ENCODE results near the gene BANP.

DNA sequence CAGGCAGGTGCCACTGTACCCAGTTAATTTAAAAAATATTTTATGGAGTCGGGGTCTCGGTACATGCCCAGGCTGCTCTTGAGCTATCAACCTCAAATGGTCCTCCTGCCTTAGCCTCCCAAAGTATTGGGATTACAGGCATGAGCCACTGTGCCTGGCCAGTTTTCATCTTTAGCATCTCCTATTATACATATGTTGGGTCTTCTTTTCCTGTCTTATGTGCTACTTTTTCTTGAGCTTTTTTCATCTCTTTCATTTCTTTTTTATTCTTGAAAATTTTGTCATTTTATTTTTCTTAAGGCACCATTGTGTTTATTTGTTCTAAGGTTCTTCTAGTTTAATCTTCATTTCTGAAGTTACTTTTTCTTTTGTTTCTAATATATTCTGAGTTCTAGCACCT is 20.7 kb downstream of the BANP start:
- TF ChIP-seq, protein P1, sequence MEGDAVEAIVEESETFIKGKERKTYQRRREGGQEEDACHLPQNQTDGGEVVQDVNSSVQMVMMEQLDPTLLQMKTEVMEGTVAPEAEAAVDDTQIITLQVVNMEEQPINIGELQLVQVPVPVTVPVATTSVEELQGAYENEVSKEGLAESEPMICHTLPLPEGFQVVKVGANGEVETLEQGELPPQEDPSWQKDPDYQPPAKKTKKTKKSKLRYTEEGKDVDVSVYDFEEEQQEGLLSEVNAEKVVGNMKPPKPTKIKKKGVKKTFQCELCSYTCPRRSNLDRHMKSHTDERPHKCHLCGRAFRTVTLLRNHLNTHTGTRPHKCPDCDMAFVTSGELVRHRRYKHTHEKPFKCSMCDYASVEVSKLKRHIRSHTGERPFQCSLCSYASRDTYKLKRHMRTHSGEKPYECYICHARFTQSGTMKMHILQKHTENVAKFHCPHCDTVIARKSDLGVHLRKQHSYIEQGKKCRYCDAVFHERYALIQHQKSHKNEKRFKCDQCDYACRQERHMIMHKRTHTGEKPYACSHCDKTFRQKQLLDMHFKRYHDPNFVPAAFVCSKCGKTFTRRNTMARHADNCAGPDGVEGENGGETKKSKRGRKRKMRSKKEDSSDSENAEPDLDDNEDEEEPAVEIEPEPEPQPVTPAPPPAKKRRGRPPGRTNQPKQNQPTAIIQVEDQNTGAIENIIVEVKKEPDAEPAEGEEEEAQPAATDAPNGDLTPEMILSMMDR (IDR thresholded peaks at IDR 0.05), result no peak
- TF ChIP-seq POLR2AphosphoS5 (IDR thresholded peaks at IDR 0.05; ENCODE audit: insufficient read depth in 1 of 2, low read depth in 1 of 2) (no peak), POLR2A (IDR thresholded peaks at IDR 0.05) (no peak)
